Stimulated activated CD8-positive, alpha-beta memory T cell treated with anti-CD3 and anti-CD28 coated beads, Interleukin-7, amount 100 ng/mL, for 1 hour (primary cell): Measurements from ENCODE around the gene NEK8.
"Not testable (repeated sequence)": the region's sequence is repeated elsewhere in the genome, so short reads cannot be mapped to it uniquely, and the experiment has no call there.

Experiments
- DNase-seq, 2 donors: peaks; one replicate each; pipeline ENCODE4 v3.0.0-alpha.2; 2020; ENCODE audit warnings: low read depth in 2 of 2

NEK8 gene

DNA sequence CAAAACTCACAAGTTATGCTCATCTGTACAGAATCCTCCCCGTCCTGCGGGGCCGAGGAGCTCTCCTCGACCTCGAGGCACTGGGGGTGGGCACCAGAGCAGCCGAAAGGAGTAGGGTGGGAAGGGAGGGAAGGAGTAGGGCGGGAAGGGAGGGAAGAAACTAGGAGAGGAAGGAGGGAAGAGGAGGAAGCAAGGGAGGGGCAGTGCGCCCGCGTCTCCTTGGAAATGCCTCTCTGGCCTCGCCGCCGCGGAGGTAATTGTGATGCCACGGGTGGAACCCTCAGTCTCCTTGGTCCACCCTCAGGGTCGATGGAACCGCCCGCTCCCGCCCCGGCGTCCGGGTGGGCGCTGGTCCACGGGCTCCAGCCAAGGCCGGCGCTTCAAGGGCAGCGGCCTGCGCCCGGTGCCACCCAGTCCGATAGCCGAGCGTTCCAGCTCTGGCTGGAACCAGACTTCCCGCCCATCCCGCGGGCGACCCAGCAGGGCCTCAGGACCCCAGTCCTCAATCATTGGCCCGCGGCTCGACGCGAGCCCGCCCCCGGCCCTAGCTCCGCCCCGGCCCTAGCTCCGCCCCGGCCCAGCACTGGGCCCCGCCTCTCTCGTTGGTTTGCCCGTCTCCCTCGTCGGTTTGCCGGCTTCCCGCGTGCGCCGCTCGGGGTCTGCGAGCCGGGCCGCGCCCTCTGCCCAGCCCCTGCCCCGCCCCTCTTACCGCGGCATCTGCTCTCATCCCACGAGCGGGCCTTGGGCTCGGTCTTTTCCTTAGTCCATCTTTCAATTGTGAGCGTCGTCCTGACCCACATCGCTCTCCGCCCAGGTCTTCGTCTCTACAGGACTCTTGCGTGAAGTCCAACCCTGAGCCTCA lies 17.5 kb upstream of the NEK8 start:
- peak; percentile 77 to 83 for DNase-seq

GRCh38 chr17:28711723-28712031 lies 16.9 kb upstream of the NEK8 start, which contains the start of gene PROCA1:
PROCA1 (minus strand) TSS chr17:28711888; CDS start chr17:28711660, 228 bp downstream.
- no peak for DNase-seq

- no peak for DNase-seq
These were observed 16.4 kb upstream of the NEK8 start for GRCh38 chr17:28712032-28712704.

GRCh38 chr17:28712705-28713415 lies 15.7 kb upstream of the NEK8 start:
- DNase-seq = no peak

DNA sequence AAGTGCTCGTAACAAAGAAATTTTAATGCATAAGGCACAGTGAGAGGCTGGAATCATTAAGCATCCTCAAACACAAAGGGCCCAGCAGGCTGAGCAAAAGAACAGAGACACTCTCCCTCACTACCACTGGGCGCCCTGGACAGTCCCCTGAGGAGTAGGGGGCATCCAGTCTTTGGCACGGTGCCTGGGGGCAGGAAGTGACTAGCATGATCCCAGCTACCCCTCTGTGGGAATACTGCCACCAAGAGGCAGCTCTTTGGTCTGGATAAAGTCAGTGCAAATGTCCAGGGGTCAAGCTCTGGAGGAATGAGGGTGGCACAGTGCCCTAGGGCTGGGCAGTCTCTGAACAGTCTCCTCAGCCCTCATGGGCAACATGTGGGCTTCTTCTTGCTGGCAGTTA lies 14.3 kb upstream of the NEK8 start:
- DNase-seq = no peak

DNA sequence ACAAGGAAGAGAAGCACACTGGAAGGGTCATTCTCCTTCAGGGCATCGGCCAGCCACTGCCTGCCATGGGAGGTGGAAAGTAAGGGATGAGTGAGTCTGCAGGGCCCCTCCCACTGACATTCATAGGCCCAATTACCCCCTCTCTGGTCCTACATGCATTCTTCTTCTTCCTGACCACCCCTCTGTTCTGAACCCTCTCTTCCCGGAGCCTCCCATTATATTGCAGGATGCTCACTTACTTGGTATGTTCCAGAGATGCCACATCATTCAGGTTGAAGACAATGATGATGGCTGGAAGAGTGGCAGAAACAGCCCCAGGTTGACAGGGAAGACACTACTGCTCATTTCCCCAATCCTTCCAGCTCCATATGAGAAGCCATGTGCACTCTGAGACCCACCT lies 13.4 kb upstream of the NEK8 start:
- DNase-seq = no peak

GRCh38 chr17:28716740-28717577 lies 11.6 kb upstream of the NEK8 start:
- no peak for DNase-seq

- DNase-seq = no peak
These were observed 10.8 kb upstream of the NEK8 start, which contains the start of gene RAB34 for GRCh38 chr17:28717578-28718332. RAB34 (minus strand) TSS chr17:28717868; CDS start chr17:28717266, 602 bp downstream.

DNA sequence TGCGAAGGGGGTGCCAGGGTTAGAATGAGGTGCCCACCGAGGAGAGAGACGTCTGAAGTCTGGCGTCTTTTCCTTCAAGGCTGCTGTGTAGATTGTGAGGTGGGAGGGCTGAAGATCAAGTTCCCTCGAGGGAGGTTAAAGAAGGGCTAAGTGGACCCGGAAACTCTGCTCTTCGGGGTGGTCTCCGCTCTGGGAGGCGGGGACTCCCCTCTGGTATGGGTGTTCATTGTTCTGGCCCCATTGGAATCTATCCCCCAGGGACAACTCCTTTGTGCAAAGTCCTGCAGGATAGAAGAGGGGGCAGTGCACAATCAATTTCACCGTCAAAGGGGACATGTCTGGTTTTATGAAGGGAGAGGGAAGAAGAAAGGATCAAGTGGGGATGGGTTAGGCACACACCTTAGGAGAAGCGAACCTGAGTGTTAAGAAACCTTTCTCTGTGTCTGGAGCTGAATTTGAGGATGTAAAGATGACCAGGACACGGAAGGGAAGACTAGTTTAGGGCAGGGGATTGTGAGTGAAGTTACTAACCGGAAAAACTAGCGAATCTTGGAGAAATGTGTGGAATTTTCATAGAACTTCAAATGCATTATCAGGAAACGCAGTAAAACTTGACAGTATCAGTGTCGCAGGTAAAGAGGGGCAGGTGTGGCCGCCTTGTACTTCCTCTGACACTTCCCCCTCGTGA lies 10.1 kb upstream of the NEK8 start:
- DNase-seq = no peak

DNA sequence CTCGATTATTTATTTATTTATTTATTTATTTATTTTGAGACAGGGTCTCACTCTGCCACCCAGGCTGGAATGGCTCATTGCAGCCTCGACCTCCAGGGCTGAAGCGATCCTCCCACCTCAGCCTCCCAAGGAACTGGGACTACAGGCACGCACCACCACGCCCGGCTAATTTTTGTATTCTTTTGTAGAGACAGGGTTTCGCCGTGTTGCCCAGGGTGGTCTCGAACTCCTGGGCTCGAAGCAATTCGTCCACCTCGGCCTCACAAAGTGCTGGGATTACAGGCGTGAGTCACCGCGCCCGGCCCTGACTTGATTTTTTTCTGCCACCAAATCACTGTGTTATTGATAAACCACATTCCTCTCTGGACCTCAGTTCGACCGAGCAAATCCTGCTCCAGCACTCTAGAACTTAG lies 9.6 kb upstream of the NEK8 start:
- DNase-seq = no peak

- DNase-seq = no peak
These were observed 8.2 kb upstream of the NEK8 start for GRCh38 chr17:28720247-28720996.

DNA sequence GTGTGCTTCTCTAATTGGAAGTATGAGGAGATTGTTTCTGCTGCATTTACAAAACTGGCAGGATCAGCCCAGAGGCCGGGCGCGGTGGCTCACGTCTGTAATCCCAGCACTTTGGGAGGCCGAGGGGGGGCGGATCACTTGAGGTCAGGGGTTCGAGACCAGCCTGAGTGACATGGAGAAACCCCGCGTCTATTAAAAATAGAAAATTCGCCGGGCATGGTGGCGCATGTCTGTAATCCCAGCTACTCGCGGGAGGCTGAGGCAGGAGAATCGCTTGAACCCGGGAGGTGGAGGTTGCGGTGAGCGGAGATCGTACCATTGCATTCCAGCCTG lies 7.6 kb upstream of the NEK8 start:
- not testable (repeated sequence) for DNase-seq

DNA sequence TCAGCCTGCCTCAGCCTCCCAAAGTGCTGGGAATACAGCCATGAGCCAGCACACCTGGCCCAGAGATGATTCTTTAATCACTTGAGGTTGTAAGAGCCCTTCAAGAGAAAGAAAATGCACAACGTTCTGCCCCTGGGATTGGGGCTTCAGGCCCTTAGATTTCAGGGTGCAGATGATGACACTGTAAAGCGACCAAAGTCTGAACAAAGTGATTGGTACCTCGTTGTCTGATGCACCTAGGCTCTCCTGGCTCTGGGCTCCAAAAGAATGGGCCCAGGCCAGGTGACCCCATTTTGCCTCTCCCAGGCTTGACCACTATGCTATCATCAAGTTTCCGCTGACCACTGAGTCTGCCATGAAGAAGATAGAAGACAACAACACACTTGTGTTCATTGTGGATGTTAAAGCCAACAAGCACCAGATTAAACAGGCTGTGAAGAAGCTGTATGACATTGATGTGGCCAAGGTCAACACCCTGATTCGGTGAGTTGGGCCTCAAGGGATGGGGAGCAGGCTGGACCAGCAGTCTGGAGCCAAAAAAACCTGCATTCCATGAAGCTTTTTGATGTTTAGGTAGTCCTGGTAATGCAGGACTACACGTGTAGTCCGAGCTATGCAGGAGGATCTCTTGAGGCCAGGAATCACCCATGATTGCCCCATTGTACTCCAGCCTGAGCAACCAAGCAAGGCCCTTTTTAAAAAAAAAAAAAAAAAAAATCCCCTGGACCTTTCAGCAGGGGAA lies 6.0 kb upstream of the NEK8 start:
- DNase-seq = no peak

GRCh38 chr17:28723159-28723835 lies 5.3 kb upstream of the NEK8 start:
- DNase-seq = no peak

GRCh38 chr17:28723836-28724499 lies 4.6 kb upstream of the NEK8 start:
- DNase-seq = not testable (repeated sequence)

- DNase-seq = no peak
These were observed 4.0 kb upstream of the NEK8 start for GRCh38 chr17:28724500-28725165.

- DNase-seq = no peak
These were observed 3.4 kb upstream of the NEK8 start for GRCh38 chr17:28725166-28725659.
